ENCODE data around the gene CAVIN2. TPM values are rescaled to one million over a fixed set of nuclear protein-coding genes. Genes with fewer than 3 reads are reported as not detected.

The CAVIN2 gene
- total and polyA plus RNA-seq, 8 donors, result 73.6 to 129 (median 104) TPM

DNA sequence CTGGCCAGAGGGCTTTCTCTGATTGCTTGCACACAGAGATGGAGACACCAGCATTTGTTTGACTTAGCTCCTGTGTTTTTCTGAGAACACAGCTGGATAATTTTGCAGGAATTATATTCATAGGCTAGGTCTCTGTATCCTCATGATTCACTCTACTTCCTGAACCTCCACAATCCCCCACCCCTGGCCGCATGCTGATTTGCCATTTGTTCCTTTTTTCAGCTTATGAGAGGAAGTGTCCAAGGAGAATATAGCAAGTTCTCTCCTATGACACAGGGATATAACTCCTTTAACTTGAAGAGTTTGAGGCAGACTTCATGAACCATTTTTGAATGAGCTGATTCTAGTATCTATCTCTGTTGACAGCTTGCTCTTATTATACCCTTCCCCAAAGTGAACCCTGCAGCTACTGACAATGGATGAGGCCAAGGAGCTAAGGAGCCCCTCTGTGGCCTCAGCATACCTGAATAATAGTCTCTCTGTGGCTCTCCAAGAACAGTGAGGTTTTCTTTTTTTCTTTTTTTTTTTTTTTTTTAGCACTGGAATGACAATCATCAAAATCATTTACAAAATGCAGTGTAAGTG lies 15.4 kb downstream of the CAVIN2 start:
- TF ChIP-seq CTCF (IDR thresholded peaks at IDR 0.05), result no peak
- peaks cover 0 to 14% of the 10 kb centered on the region in 2 donors for H3K36me3 ChIP-seq
- ATAC-seq (no peak), DNase-seq (no peak)
- no peak overlapping the region for H3K4me3 ChIP-seq
- H3K4me1 ChIP-seq, result peaks cover 0 to under 1% of the 10 kb centered on the region in 2 donors
- intact Hi-C loops (cut with DNase I), result no loop called here
- no peak overlapping the region for H3K27ac ChIP-seq
- H3K9me3 ChIP-seq, result no peaks in the 10 kb centered on the region
- no peaks in the 10 kb centered on the region for H3K27me3 ChIP-seq

GRCh38 chr2:191824398-191824797 lies 22.5 kb downstream of the CAVIN2 start:
- H3K4me1 ChIP-seq, result no peaks in the 10 kb centered on the region
- no peaks in the 10 kb centered on the region for H3K36me3 ChIP-seq
- no peak overlapping the region for H3K27ac ChIP-seq
- ATAC-seq (no peak), DNase-seq (no peak)
- TF ChIP-seq CTCF (IDR thresholded peaks at IDR 0.05), result no peak
- intact Hi-C loops (cut with DNase I), result no loop called here
- H3K27me3 ChIP-seq, result no peaks in the 10 kb centered on the region
- no peaks in the 10 kb centered on the region for H3K9me3 ChIP-seq
- H3K4me3 ChIP-seq, result no peak overlapping the region

DNA sequence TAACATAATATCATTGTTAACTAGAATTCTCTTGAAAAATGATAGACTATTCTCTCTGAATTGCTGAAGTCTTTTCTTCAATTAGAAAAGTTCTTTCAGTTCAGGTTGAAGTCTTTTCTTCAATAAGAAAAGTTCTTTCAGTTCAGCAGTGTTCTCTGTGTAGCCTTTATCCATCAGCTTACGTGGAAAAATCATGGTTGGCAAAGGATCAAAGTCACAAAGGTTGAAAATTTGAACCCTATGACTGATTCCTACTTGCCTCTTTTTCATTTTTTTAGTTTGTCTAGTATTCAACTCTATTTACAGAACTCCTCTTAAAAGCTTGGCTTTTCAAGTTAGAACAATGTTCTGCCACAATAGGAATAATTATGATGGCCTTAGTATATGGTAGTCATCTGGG lies 25.8 kb downstream of the CAVIN2 start:
- Histone ChIP-seq H3K4me3 (no peak overlapping the region), H3K27ac (no peak overlapping the region), H3K9me3 (no peaks in the 10 kb centered on the region), H3K27me3 (no peaks in the 10 kb centered on the region), H3K36me3 (no peaks in the 10 kb centered on the region), H3K4me1 (no peaks in the 10 kb centered on the region)
- ATAC-seq, result no peak
- TF ChIP-seq CTCF (IDR thresholded peaks at IDR 0.05), result no peak
- intact Hi-C loops (cut with DNase I), result no loop called here
- DNase-seq, result no peak

DNA sequence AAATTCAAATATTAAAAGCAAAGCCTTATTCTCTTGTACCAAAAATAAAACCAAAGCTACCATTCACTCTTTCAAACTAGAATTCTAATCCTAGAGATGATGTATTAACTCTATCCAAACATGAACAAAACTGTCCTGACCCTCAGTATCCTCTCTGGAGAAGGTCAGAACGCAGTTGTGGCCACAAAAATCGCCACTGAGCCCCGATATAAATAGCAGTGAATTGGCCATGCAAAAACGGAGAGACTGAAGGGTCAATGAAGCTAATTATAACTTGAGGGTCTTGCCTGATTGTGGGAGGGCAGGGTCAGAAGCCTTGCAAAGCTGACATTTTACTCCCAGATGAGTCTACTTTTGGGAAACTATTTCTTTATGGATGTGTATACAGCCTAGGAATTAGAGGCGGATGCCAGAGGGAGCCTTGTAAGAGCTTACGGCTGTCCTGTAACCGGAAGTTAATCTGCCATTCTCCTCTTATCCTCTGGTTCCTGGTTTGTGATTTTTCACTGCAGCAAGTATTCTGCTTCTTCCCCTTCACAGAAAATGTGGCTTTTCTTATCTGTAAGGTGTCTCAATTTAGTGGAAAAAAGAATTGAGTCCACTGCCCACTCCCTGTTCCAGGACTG lies 28.1 kb downstream of the CAVIN2 start:
- no peak for TF ChIP-seq CTCF (IDR thresholded peaks at IDR 0.05)
- Histone ChIP-seq H3K36me3 (no peaks in the 10 kb centered on the region), H3K4me3 (no peak overlapping the region), H3K27ac (no peak overlapping the region), H3K27me3 (no peaks in the 10 kb centered on the region), H3K4me1 (no peaks in the 10 kb centered on the region), H3K9me3 (no peaks in the 10 kb centered on the region)
- ATAC-seq (no peak), DNase-seq (no peak)
- intact Hi-C loops (cut with DNase I), result no loop called here

GRCh38 chr2:191818133-191818532 lies 28.8 kb downstream of the CAVIN2 start:
- TF ChIP-seq CTCF (IDR thresholded peaks at IDR 0.05), result no peak
- Histone ChIP-seq H3K27me3 (no peaks in the 10 kb centered on the region), H3K36me3 (no peaks in the 10 kb centered on the region), H3K4me3 (no peak overlapping the region), H3K4me1 (no peaks in the 10 kb centered on the region), H3K9me3 (no peaks in the 10 kb centered on the region), H3K27ac (no peak overlapping the region)
- DNase-seq, result no peak
- ATAC-seq, result no peak
- intact Hi-C loops (cut with DNase I), result no loop called here

All from left lung (tissue), 10 donors.